Erythroblast (primary cell): ENCODE measurements around the gene PPARA.
"Not testable (repeated sequence)": the region's sequence is repeated elsewhere in the genome, so short reads cannot be mapped to it uniquely, and the experiment has no call there.

Experiments
- DNase-seq, 2 experiments: peaks; one replicate each; lab custom pipeline; 2025; lab: John Stamatoyannopoulos, UW
- GATA1 ChIP-seq: IDR thresholded peaks from 2 replicates; pipeline ENCODE4 v1.6.1; 2011; ENCODE audit warnings: low read depth, mild to moderate bottlenecking, control low read depth, low read length, moderate library complexity
- POLR2A ChIP-seq: IDR thresholded peaks from 2 replicates; pipeline ENCODE4 v1.6.1; 2011; ENCODE audit warnings: mild to moderate bottlenecking, low read length

Gene PPARA

GRCh38 chr22:46175631-46176030 lies 25.3 kb downstream of the PPARA start:
- no peak for TF ChIP-seq GATA1
- DNase-seq: no peak

- DNase-seq: no peak
- TF ChIP-seq POLR2A: no peak
- no peak for TF ChIP-seq GATA1
Observed at GRCh38 chr22:46176508-46177003, 26.2 kb downstream of the PPARA start.

- DNase-seq: no peak
- no peak for TF ChIP-seq POLR2A
Observed at GRCh38 chr22:46178755-46179505, 28.6 kb downstream of the PPARA start.

- TF ChIP-seq GATA1: no peak
- no peak for TF ChIP-seq POLR2A
- DNase-seq: peak in 1 of 2 experiments; percentile 13
Observed at GRCh38 chr22:46179748-46180147, 29.4 kb downstream of the PPARA start.

- no peak for TF ChIP-seq GATA1
- DNase-seq: peak; percentile 13 to 48
Observed at GRCh38 chr22:46180370-46181137, 30.2 kb downstream of the PPARA start.

GRCh38 chr22:46183733-46184132 lies 33.4 kb downstream of the PPARA start:
- TF ChIP-seq POLR2A (no peak), GATA1 (no peak)
- no peak for DNase-seq

GRCh38 chr22:46185283-46185682 lies 35.0 kb downstream of the PPARA start:
- no peak for TF ChIP-seq POLR2A
- TF ChIP-seq GATA1: no peak
- DNase-seq: no peak

- DNase-seq: no peak
- TF ChIP-seq POLR2A (no peak), GATA1 (no peak)
Observed at GRCh38 chr22:46187862-46188261, 37.5 kb downstream of the PPARA start.

- no peak for DNase-seq
- TF ChIP-seq GATA1 (no peak), POLR2A (no peak)
Observed at GRCh38 chr22:46192210-46192993, 42.1 kb downstream of the PPARA start.

GRCh38 chr22:46193898-46194310 lies 43.6 kb downstream of the PPARA start:
- DNase-seq: peak; percentile 85 to 95
- peak; percentile 28 for TF ChIP-seq POLR2A
- peak; percentile 15 for TF ChIP-seq GATA1

- no peak for DNase-seq
- TF ChIP-seq POLR2A (no peak), GATA1 (no peak)
Observed at GRCh38 chr22:46195487-46196165, 45.3 kb downstream of the PPARA start.

GRCh38 chr22:46196278-46196677 lies 46.0 kb downstream of the PPARA start:
- no peak for DNase-seq
- TF ChIP-seq GATA1 (no peak), POLR2A (no peak)

- no peak for DNase-seq
Observed at GRCh38 chr22:46198274-46198673, 47.9 kb downstream of the PPARA start.

GRCh38 chr22:46198806-46199205 lies 48.5 kb downstream of the PPARA start:
- not testable (repeated sequence) for DNase-seq

More at GRCh38 chr22:46198274-46198673, 47.9 kb downstream of the PPARA start:
- TF ChIP-seq GATA1 (no peak), POLR2A (no peak)
